Endodermal cell (in vitro differentiated cells): ENCODE results near the gene PARP14. TPM values are rescaled to one million over a fixed set of nuclear protein-coding genes. Genes with fewer than 3 reads are reported as not detected.

Experiments
- DNase-seq: peaks from one replicate; pipeline ENCODE4 v3.0.0-alpha.2; 2017
- H3K27ac ChIP-seq: 2 replicates; pipeline ENCODE4 v1.5.1; 2013; ENCODE audit warnings: mild to moderate bottlenecking, low read depth, low read length, moderate library complexity
- H3K27me3 ChIP-seq: 2 replicates; pipeline ENCODE4 v1.6.1; 2013; ENCODE audit warnings: mild to moderate bottlenecking, low read length, moderate library complexity; ENCODE audit not compliant: insufficient read depth, control insufficient read depth, poor library complexity, severe bottlenecking
- H3K36me3 ChIP-seq: 2 replicates; pipeline ENCODE4 v1.7.0; 2013; ENCODE audit warnings: mild to moderate bottlenecking, low read length, moderate library complexity; ENCODE audit not compliant: control insufficient read depth, insufficient read depth
- H3K4me1 ChIP-seq: one replicate; pipeline ENCODE4 v1.7.0; 2013; ENCODE audit warnings: low read length; ENCODE audit not compliant: control insufficient read depth, insufficient read depth
- H3K4me3 ChIP-seq: 2 replicates; pipeline ENCODE4 v1.5.1; 2013; ENCODE audit warnings: mild to moderate bottlenecking, low read length, moderate library complexity
- H3K9ac ChIP-seq: 2 replicates; pipeline ENCODE4 v1.6.1; 2013; ENCODE audit warnings: mild to moderate bottlenecking, low read length, moderate library complexity; ENCODE audit not compliant: poor library complexity, severe bottlenecking; ENCODE audit errors: extremely low read depth
- H3K9me3 ChIP-seq: 2 replicates; pipeline ENCODE4 v1.6.1; 2013; ENCODE audit warnings: mild to moderate bottlenecking, low read length, moderate library complexity; ENCODE audit not compliant: control insufficient read depth
- H3K27ac Mint-ChIP-seq: 2 replicates; pipeline ENCODE4 v1.8.0; 2020; ENCODE audit warnings: mixed read lengths
- H3K27me3 Mint-ChIP-seq: 2 replicates; pipeline ENCODE4 v1.8.0; 2021; ENCODE audit warnings: mild to moderate bottlenecking, mixed read lengths; ENCODE audit not compliant: insufficient read depth
- H3K36me3 Mint-ChIP-seq: 2 replicates; pipeline ENCODE4 v1.8.0; 2020; ENCODE audit warnings: low read depth, mixed read lengths
- H3K4me1 Mint-ChIP-seq: 2 replicates; pipeline ENCODE4 v1.8.0; 2020; ENCODE audit warnings: mixed read lengths
- H3K4me3 Mint-ChIP-seq: 2 replicates; pipeline ENCODE4 v1.8.0; 2020; ENCODE audit warnings: mild to moderate bottlenecking, moderate library complexity, mixed read lengths
- H3K9me3 Mint-ChIP-seq: 2 replicates; pipeline ENCODE4 v1.8.0; 2020; ENCODE audit warnings: mild to moderate bottlenecking, mixed read lengths
- CTCF ChIP-seq: fragments of 200-600 bp; sonication (generic); conservative IDR thresholded peaks from 2 replicates; pipeline ENCODE4 v1.5.0; 2021; ENCODE audit warnings: antibody characterized with exemption, mild to moderate bottlenecking
- WGBS, 2 experiments: methylation state at CpG; one replicate each; pipeline versions ENCODE4 v1.1.5 to v1.1.7; 2013; ENCODE audit warnings: missing lambda C conversion rate in 2 of 2, mixed read lengths in 1 of 2; ENCODE audit not compliant: insufficient coverage in 1 of 2, insufficient read length in 1 of 2; 5-methylcytosine and 5-hydroxymethylcytosine counted together
- total RNA-seq, 2 donors: library from RNA; stranded (reverse); fragmentation: NEBNext Ultra II Directional in 1 of 2; extraction: Animal tissue kit (Norgen Biotek cat#: 25700) in 1 of 2; gene quantifications; 2 replicates in 1 of 2; 3 replicates in 1 of 2; pipeline ENCODE4 v1.2.1, GENCODE V29; 2021

Gene PARP14
- total RNA-seq, 2 donors from 2014 or later: 16.4 to 19.1 TPM

GRCh38 chr3:122774564-122774963, 93.9 kb downstream of the PARP14 start:
- H3K27ac ChIP-seq: no peak overlapping the region
- no peaks in the 10 kb centered on the region for H3K4me1 ChIP-seq
- no peak overlapping the region for H3K27ac Mint-ChIP-seq
- H3K4me3 Mint-ChIP-seq: no peak overlapping the region
- no peak overlapping the region for H3K4me3 ChIP-seq
- H3K36me3 ChIP-seq: no peaks in the 10 kb centered on the region
- no peak overlapping the region for H3K9ac ChIP-seq
- H3K9me3 ChIP-seq: no peaks in the 10 kb centered on the region
- WGBS, 2 experiments: 90% methylated on average over 3 of the region's 3 CpGs
- peaks cover 6% of the 10 kb centered on the region for H3K36me3 Mint-ChIP-seq
- H3K27me3 Mint-ChIP-seq: no peaks in the 10 kb centered on the region
- TF ChIP-seq CTCF: peak; percentile 43
- no peaks in the 10 kb centered on the region for H3K27me3 ChIP-seq
- H3K4me1 Mint-ChIP-seq: no peaks in the 10 kb centered on the region
- H3K9me3 Mint-ChIP-seq: no peaks in the 10 kb centered on the region
- no peak for DNase-seq

DNA sequence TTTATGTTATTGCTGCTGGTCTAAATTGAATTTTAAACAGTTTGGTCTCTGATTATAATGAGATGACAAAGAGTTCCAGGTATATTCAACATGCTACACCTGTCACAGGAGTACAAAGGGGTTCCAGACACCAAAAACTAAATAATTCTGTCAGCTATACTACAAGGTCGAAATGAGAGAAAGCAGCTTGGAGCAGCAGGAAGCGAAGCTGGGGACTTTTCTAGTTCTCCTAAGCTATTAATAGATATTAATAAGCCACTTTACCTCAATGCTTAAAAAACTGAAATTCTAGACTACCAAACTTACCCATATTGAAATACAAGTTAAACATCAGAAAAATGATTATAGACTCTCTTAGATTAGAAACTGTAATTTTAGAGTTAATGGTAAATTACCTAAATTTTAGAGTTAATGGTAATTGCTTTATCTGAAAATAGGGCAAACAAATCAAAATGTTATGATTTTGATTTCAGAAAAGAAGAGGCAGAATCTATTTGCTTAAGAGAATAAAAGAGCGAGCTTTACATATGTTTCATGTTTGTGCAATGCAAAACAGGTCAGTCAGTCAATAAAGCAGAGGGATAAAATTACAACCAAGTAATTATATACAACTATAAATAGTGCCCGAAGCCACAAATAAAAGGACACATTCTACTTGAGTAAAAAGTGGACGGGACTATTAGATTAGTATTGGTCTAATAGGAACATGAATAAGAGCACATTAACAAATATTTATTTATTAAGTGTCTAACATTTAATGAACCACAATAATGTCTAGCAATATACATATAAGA, 96.2 kb downstream of the PARP14 start:
- TF ChIP-seq CTCF: no peak
- H3K36me3 Mint-ChIP-seq: peaks cover 10% of the 10 kb centered on the region

GRCh38 chr3:122777563-122777962, 96.9 kb downstream of the PARP14 start:
- H3K9ac ChIP-seq: no peak overlapping the region
- peaks cover 10% of the 10 kb centered on the region for H3K9me3 Mint-ChIP-seq
- H3K9me3 ChIP-seq: peaks cover 12% of the 10 kb centered on the region
- no peaks in the 10 kb centered on the region for H3K4me1 ChIP-seq
- no peaks in the 10 kb centered on the region for H3K27me3 Mint-ChIP-seq
- H3K4me3 Mint-ChIP-seq: no peak overlapping the region
- no peaks in the 10 kb centered on the region for H3K27me3 ChIP-seq
- H3K27ac Mint-ChIP-seq: no peak overlapping the region
- no peak overlapping the region for H3K27ac ChIP-seq
- H3K4me3 ChIP-seq: no peak overlapping the region
- no peak for TF ChIP-seq CTCF
- WGBS, 2 experiments: 77 to 84% methylated on average over 3 of the region's 3 CpGs
- H3K36me3 ChIP-seq: peaks cover 3% of the 10 kb centered on the region
- H3K36me3 Mint-ChIP-seq: peaks cover 12% of the 10 kb centered on the region
- H3K4me1 Mint-ChIP-seq: no peaks in the 10 kb centered on the region
- DNase-seq: peak; percentile 61

More for the DNA sequence above, 96.2 kb downstream of the PARP14 start:
- H3K27ac ChIP-seq: no peak overlapping the region
- Mint-ChIP-seq H3K27me3 (no peaks in the 10 kb centered on the region), H3K9me3 (peaks cover 10% of the 10 kb centered on the region), H3K4me1 (no peaks in the 10 kb centered on the region), H3K27ac (no peak overlapping the region), H3K4me3 (no peak overlapping the region)
- H3K9me3 ChIP-seq: peaks cover 7% of the 10 kb centered on the region
- no peaks in the 10 kb centered on the region for H3K4me1 ChIP-seq
- 62% methylated on average over 3 of the region's 5 CpGs; no CpG with 5 or more reads in 1 of the 2 experiments for WGBS, 2 experiments
- no peak overlapping the region for H3K9ac ChIP-seq
- H3K4me3 ChIP-seq: no peak overlapping the region
- no peak for DNase-seq
- no peaks in the 10 kb centered on the region for H3K27me3 ChIP-seq
- peaks cover 3% of the 10 kb centered on the region for H3K36me3 ChIP-seq

Other genes with a start within 250 kb of the PARP14 start
- 10 to 100 TPM; 90.5 to 93.4 TPM for gene KPNA1, start 165.9 kb upstream of the PARP14 start, total RNA-seq
- 1 to 10 TPM; 3.7 to 4.3 TPM for gene PARP9, start 116.5 kb upstream of the PARP14 start, total RNA-seq
- gene DTX3L, start 116.5 kb upstream of the PARP14 start, total RNA-seq: 1 to 10 TPM; 4.9 to 6.6 TPM
- gene PARP15, start 103.2 kb upstream of the PARP14 start, total RNA-seq: under 1 TPM; 0.18 to 0.44 TPM
- gene HSPBAP1, start 113.0 kb downstream of the PARP14 start, total RNA-seq: 1 to 10 TPM; 8.8 to 9.1 TPM
- 10 to 100 TPM; 12.2 to 14.9 TPM for gene SLC49A4, start 114.2 kb downstream of the PARP14 start, total RNA-seq